Right atrium auricular region (tissue), 2 donors: Measurements from ENCODE around the gene TAF10. TPM values are rescaled to one million over a fixed set of nuclear protein-coding genes. Genes with fewer than 3 reads are reported as not detected.
A peak's percentile ranks its signal among the peaks of the same experiment; 100 is the strongest.

ENCODE experiments used
- DNase-seq: peaks from one replicate; pipeline ENCODE4 v3.0.0-alpha.2; 2019; ENCODE audit warnings: low spot score
- H3K27ac ChIP-seq, 2 donors: fragments of 200-600 bp; sonication (generic); 1 replicate in 1 of 2; 2 replicates in 1 of 2; pipeline ENCODE4 v1.5.1; 2016 to 2019
- H3K27me3 ChIP-seq, 2 donors: fragments of 200-600 bp; sonication (generic); one replicate each; pipeline versions ENCODE4 v1.5.1 to v1.6.0; 2017 to 2019
- H3K36me3 ChIP-seq: fragments of 200-600 bp; sonication (generic); one replicate; pipeline ENCODE4 v1.5.1; 2016
- H3K4me1 ChIP-seq, 2 donors: fragments of 200-600 bp; sonication (generic); one replicate each; pipeline versions ENCODE4 v1.5.1 to v1.6.0; 2017 to 2019
- H3K4me3 ChIP-seq, 2 donors: fragments of 200-600 bp; sonication (generic); 1 replicate in 1 of 2; 2 replicates in 1 of 2; pipeline ENCODE4 v1.5.1; 2017 to 2019; ENCODE audit warnings: mild to moderate bottlenecking in 1 of 2, moderate library complexity in 1 of 2
- H3K9me3 ChIP-seq, 2 donors: fragments of 200-600 bp; sonication (generic); one replicate each; pipeline ENCODE4 v1.5.1; 2019
- CTCF ChIP-seq, 2 donors: fragments of 200-600 bp; sonication (generic); IDR thresholded peaks; one replicate each; pipeline ENCODE4 v1.5.1; 2019; ENCODE audit warnings: antibody characterized with exemption in 2 of 2
- total RNA-seq, 2 donors: library from RNA; depleted of rRNA; stranded (reverse); fragments of >200 nt; gene quantifications; one replicate each; pipeline ENCODE4 v1.1.0, GENCODE V29; 2016

TAF10 gene
- total RNA-seq, 2 donors from 2014 or later = 26.6 to 54.0 TPM

- Histone ChIP-seq H3K27ac (peak within 1 kb of the TSS; percentile 95 to 96), H3K27me3 (no peaks in the 10 kb centered on the region), H3K9me3 (no peaks in the 10 kb centered on the region), H3K4me1 (peaks cover 0 to 60% of the 10 kb centered on the region in 2 donors), H3K4me3 (peak within 1 kb of the TSS; percentile 71 to 88), H3K36me3 (peaks cover 42% of the 10 kb centered on the region)
- DNase-seq = peak; percentile 93
- TF ChIP-seq CTCF (IDR thresholded peaks at IDR 0.05) = peak in 1 of 2 donors; percentile 65
Measured at GRCh38 chr11:6603287-6604080, 8.5 kb downstream of the TAF10 start, which contains the start of the genes ILK and RRP8. Gene ILK (plus strand): TSS chr11:6603774. CDS start chr11:6604272, 498 bp downstream. Gene RRP8 (minus strand): TSS chr11:6603616. CDS start chr11:6603502, 114 bp downstream.

- no peaks in the 10 kb centered on the region for H3K9me3 ChIP-seq
- DNase-seq = peak; percentile 26
- no peaks in the 10 kb centered on the region for H3K27me3 ChIP-seq
- H3K4me3 ChIP-seq = peak overlapping the region; percentile 71 to 88
- no peak for TF ChIP-seq CTCF (IDR thresholded peaks at IDR 0.05)
- H3K36me3 ChIP-seq = peaks cover 34% of the 10 kb centered on the region
- peaks cover 0 to 60% of the 10 kb centered on the region in 2 donors for H3K4me1 ChIP-seq
- H3K27ac ChIP-seq = peak overlapping the region; percentile 95 to 96
Measured at GRCh38 chr11:6602096-6602940, 9.7 kb downstream of the TAF10 start.

DNA sequence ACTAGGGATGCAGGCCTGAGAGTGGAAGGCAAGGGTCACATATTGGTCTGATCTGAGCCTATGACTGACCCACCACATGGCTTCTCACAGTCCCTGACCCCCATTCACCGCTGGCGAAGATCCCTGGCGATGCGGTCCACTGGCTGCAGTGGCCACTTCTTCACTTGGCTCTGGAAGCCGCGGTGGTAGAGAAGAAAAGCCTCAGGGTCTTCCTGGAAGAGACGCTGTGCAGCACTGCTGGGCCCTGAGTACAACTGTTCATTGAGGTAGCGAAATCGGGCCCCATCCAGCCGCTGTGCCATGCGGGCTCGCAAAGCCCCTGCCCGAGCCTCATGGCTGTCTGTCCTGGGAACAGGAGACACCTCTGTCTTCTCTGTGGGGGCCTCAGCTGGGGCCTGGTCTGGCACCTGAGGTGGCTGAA is 11.0 kb downstream of the TAF10 start:
- peaks cover 0 to 61% of the 10 kb centered on the region in 2 donors for H3K4me1 ChIP-seq
- peak; percentile 46 for DNase-seq
- H3K36me3 ChIP-seq = peaks cover 33% of the 10 kb centered on the region
- H3K9me3 ChIP-seq = no peaks in the 10 kb centered on the region
- no peak for TF ChIP-seq CTCF (IDR thresholded peaks at IDR 0.05)
- no peak overlapping the region for H3K4me3 ChIP-seq
- H3K27ac ChIP-seq = no peak overlapping the region
- no peaks in the 10 kb centered on the region for H3K27me3 ChIP-seq

GRCh38 chr11:6599881-6600390 is 12.1 kb downstream of the TAF10 start:
- peaks cover 33% of the 10 kb centered on the region for H3K36me3 ChIP-seq
- H3K9me3 ChIP-seq = no peaks in the 10 kb centered on the region
- no peak overlapping the region for H3K27ac ChIP-seq
- peaks cover 0 to 60% of the 10 kb centered on the region in 2 donors for H3K4me1 ChIP-seq
- no peaks in the 10 kb centered on the region for H3K27me3 ChIP-seq
- no peak for TF ChIP-seq CTCF (IDR thresholded peaks at IDR 0.05)
- peak; percentile 53 for DNase-seq
- H3K4me3 ChIP-seq = no peak overlapping the region

DNA sequence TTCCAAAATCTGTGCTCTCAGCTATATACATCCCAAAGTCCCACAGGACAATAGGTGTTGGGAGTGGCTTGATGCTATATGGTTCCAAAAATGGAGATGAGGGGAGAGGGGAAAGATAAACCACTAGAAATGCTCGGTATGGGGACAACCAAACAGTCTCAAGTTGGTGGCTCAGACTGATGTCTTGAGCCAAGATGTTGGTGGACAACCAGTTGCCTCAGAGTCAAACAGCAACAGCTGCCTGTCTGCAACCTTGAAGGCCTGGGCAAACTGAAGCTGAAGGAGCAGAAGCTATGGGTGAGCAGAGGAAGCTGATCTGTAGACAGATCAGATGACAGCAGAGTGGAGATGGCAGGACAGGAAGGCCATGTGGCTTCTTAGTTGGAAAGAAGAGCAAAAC is 12.6 kb downstream of the TAF10 start:
- H3K27me3 ChIP-seq = no peaks in the 10 kb centered on the region
- peaks cover 0 to 61% of the 10 kb centered on the region in 2 donors for H3K4me1 ChIP-seq
- no peak overlapping the region for H3K27ac ChIP-seq
- H3K9me3 ChIP-seq = no peaks in the 10 kb centered on the region
- H3K4me3 ChIP-seq = no peak overlapping the region
- H3K36me3 ChIP-seq = peaks cover 33% of the 10 kb centered on the region
- TF ChIP-seq CTCF (IDR thresholded peaks at IDR 0.05) = no peak
- DNase-seq = peak; percentile 18
